Coronary artery (tissue), 2 donors: Measurements from ENCODE around the gene FAM83F.

ENCODE experiments used
- DNase-seq: peaks from one replicate; pipeline ENCODE4 v3.0.0-alpha.2; 2017; ENCODE audit warnings: low spot score
- H3K27ac ChIP-seq, 2 donors: fragments of 200-600 bp; sonication (generic); one replicate each; pipeline ENCODE4 v1.5.1; 2016 to 2019
- H3K4me3 ChIP-seq: fragments of 200-600 bp; sonication (generic); 2 replicates; pipeline ENCODE4 v1.5.1; 2016; ENCODE audit warnings: mild to moderate bottlenecking, moderate library complexity
- CTCF ChIP-seq: fragments of 200-600 bp; sonication (generic); IDR thresholded peaks from one replicate; pipeline ENCODE4 v1.5.1; 2019; ENCODE audit warnings: antibody characterized with exemption

The FAM83F gene

GRCh38 chr22:39995393-39996252 is 869 bp downstream of the FAM83F start:
- H3K4me3 ChIP-seq: peak overlapping the region; percentile 38
- DNase-seq: no peak
- TF ChIP-seq CTCF: no peak

GRCh38 chr22:39996732-39997131 is 2.0 kb downstream of the FAM83F start:
- H3K4me3 ChIP-seq: no peak overlapping the region
- DNase-seq: no peak
- TF ChIP-seq CTCF: no peak
- H3K27ac ChIP-seq: no peak overlapping the region

More at GRCh38 chr22:39995393-39996252, 869 bp downstream of the FAM83F start:
- H3K27ac ChIP-seq: peak overlapping the region in 1 of 2 donors; percentile 70

- no peak for DNase-seq
- peak overlapping the region in 1 of 2 donors; percentile 9 for H3K27ac ChIP-seq
- TF ChIP-seq CTCF: no peak
- H3K4me3 ChIP-seq: no peak overlapping the region
Observed at GRCh38 chr22:39997421-39997820, 2.7 kb downstream of the FAM83F start.

- no peak for TF ChIP-seq CTCF
- Histone ChIP-seq H3K27ac (no peak overlapping the region), H3K4me3 (no peak overlapping the region)
- DNase-seq: no peak
Observed at GRCh38 chr22:39997939-39998726, 3.4 kb downstream of the FAM83F start.

GRCh38 chr22:39999144-39999757 is 4.5 kb downstream of the FAM83F start:
- TF ChIP-seq CTCF: no peak
- no peak overlapping the region for H3K27ac ChIP-seq
- no peak overlapping the region for H3K4me3 ChIP-seq
- DNase-seq: peak; percentile 41

GRCh38 chr22:40000171-40000570 is 5.4 kb downstream of the FAM83F start:
- DNase-seq: no peak
- H3K27ac ChIP-seq: no peak overlapping the region
- no peak overlapping the region for H3K4me3 ChIP-seq
- no peak for TF ChIP-seq CTCF
